GM19193 (cell line): ENCODE results near the gene PIANP.

Experiments used
- POLR2A ChIP-seq: IDR thresholded peaks from 4 replicates; pipeline ENCODE4 v1.6.1; 2011; ENCODE audit not compliant: insufficient read depth, insufficient read length; ENCODE audit errors: extremely low read depth

PIANP gene

GRCh38 chr12:6647083-6647604 is 53.5 kb downstream of the PIANP start, which contains the start of gene ACRBP:
TSS of gene ACRBP (minus strand) at chr12:6647432. CDS start at chr12:6647366, 66 bp downstream.
- TF ChIP-seq POLR2A: peak; percentile 75

- TF ChIP-seq POLR2A: no peak
Measured at GRCh38 chr12:6646276-6647082, 54.1 kb downstream of the PIANP start.

GRCh38 chr12:6644903-6645302 is 55.7 kb downstream of the PIANP start:
- no peak for TF ChIP-seq POLR2A

- peak; percentile 41 for TF ChIP-seq POLR2A
Measured at GRCh38 chr12:6644257-6644596, 56.4 kb downstream of the PIANP start.
